Measurements from ENCODE around the gene PRAMEF17.
"Not testable (repeated sequence)": the region's sequence is repeated elsewhere in the genome, so short reads cannot be mapped to it uniquely, and the experiment has no call there.

DNA sequence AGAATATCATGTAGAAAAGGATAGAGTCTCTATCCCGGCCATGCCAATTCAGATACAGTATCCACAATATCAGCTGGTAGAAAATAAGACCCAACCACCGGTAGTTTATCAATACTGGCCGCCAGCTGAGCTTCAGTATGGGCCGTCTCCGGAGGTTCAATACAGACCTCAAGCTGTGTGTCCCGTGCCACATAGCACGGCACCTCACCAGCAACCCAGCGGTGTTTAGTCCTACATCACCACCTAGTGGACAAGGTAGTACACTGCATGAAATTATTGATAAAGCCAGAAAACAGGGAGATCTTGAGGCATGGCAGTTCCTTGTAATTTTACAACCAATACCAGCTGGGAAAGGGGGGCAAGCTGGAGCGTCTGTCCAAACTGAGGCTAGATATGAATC lies 35.0 kb upstream of the PRAMEF17 start:
- TF ChIP-seq EZH2 (IDR thresholded peaks at IDR 0.05); POLR2AphosphoS5 (IDR thresholded peaks at IDR 0.05; ENCODE audit: borderline replicate concordance, low read depth, low read length): not testable (repeated sequence)

Measured in SK-N-MC (cell line).